Central memory CD8-positive, alpha-beta T cell (primary cell): Measurements from ENCODE around the gene CSN3.

Experiments used
- ATAC-seq: fragments of 150-1000 bp; cut with Tn5 transposase; replicated peaks from 2 replicates; pipeline ENCODE4 v1.10.0; 2022; ENCODE audit warnings: mild to moderate bottlenecking, moderate FRiP score, moderate number of reproducible peaks; ENCODE audit not compliant: poor library complexity, severe bottlenecking; ENCODE audit errors: extremely low read depth
- DNase-seq, 2 donors: peaks; one replicate each; pipeline ENCODE4 v3.0.0; 2021; ENCODE audit warnings: low spot score in 2 of 2
- H3K27ac Mint-ChIP-seq: one replicate; pipeline ENCODE4 v1.8.0; 2022; ENCODE audit warnings: low read depth, mild to moderate bottlenecking, moderate library complexity, mixed read lengths
- H3K27me3 Mint-ChIP-seq: one replicate; pipeline ENCODE4 v1.8.0; 2022; ENCODE audit warnings: mixed read lengths
- H3K36me3 Mint-ChIP-seq: one replicate; pipeline ENCODE4 v1.8.0; 2022; ENCODE audit warnings: mild to moderate bottlenecking, moderate library complexity, mixed read lengths; ENCODE audit not compliant: insufficient read depth
- H3K4me1 Mint-ChIP-seq: one replicate; pipeline ENCODE4 v1.8.0; 2022; ENCODE audit warnings: mixed read lengths
- H3K4me3 Mint-ChIP-seq: one replicate; pipeline ENCODE4 v1.8.0; 2022; ENCODE audit warnings: mild to moderate bottlenecking, moderate library complexity, mixed read lengths
- H3K9me3 Mint-ChIP-seq: one replicate; pipeline ENCODE4 v1.8.0; 2022; ENCODE audit warnings: mixed read lengths

The CSN3 gene

DNA sequence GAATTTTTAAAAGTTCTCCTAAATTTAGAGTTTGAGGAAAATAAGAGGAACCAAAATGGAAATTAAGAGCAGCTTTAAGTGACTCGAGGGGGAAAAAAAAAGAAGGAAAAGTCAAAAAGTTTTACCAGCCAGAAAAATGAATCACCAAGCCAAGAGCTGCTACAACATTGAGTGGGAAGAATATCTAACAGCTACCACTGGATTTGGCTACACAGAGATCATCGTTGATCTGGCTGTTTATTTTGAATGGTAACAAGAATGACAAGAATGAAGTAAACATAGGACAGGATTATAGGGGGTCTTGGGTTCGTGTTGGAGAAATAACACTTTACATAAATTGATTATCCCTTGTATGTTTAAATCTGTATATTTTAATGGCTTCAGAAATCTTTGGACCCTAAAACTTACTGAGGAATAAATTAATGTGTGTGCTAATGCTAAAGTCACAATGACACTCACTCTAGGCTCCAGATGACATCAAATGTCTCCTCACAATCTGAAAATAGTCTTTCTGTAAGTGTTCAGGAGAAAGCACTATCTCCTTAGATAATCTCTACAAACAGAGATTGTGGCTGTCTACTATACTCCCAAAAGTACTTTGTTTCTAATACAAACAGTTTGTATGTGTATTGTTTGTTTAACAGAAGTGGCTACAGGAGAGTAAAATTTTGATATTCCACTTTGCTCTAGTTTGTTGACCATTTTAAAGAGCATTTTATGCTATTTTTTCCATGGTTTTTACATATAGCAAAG is 3.1 kb upstream of the CSN3 start:
- peaks cover 10% of the 10 kb centered on the region for H3K9me3 Mint-ChIP-seq

DNA sequence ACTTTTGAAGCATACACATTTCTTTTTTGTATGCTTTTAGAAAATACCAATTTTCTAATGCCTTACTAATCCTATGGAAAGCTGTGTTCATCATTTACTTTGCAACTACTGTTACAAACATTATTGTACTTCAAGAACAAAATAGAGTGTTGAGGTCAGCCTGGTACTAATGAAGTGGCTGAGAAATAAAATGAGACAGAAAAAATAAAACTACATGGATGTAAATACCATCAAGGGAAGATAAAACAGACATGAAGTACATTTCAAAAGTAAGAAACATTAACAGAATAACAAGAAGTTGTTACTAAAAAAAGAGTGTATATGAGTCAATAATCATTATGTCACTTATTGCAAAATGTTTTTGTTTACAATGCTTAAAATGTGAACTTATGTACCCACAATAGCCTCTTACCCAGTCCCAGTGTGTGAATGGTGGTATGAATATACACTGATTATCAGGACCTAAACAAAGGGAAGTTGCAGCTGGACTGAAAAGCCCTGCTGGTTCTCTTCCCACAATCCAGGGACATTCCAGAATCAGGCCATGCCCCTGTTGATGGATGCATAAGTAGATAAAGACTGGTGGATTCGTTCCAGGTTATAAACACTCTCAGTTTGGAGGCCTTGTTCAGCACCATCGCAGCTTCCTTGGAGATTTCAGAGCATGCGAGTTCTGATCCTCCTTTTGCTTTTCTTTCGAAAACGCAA is 2.4 kb upstream of the CSN3 start:
- DNase-seq (no peak), ATAC-seq (no peak)
- H3K36me3 Mint-ChIP-seq, result no peaks in the 10 kb centered on the region
- H3K4me3 Mint-ChIP-seq, result no peak overlapping the region
- H3K9me3 Mint-ChIP-seq, result peaks cover 10% of the 10 kb centered on the region
- H3K4me1 Mint-ChIP-seq, result no peaks in the 10 kb centered on the region
- H3K27ac Mint-ChIP-seq, result no peak overlapping the region
- no peaks in the 10 kb centered on the region for H3K27me3 Mint-ChIP-seq

More for the DNA sequence above, 3.1 kb upstream of the CSN3 start:
- ATAC-seq (no peak), DNase-seq (no peak)
- no peaks in the 10 kb centered on the region for H3K36me3 Mint-ChIP-seq
- no peaks in the 10 kb centered on the region for H3K27me3 Mint-ChIP-seq
- no peak overlapping the region for H3K4me3 Mint-ChIP-seq
- H3K27ac Mint-ChIP-seq, result no peak overlapping the region
- no peaks in the 10 kb centered on the region for H3K4me1 Mint-ChIP-seq

DNA sequence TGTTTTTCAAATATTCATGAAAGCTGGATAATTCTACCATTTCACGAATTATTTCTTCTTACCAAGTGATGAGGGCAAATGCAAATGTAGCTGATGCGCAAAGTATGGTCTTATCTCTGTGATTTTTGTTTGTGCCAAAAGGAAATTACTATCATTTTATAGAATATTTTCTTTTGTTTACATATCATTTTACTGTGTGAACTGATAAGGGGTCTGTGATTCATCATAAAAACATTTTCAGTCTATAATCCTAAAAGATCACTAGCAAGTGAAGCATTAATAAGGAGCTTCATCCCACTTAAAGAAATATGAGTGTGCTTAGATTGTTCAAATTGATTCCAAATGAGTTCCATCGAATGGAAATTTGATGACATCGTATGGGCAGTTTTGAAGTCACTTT is 694 bp downstream of the CSN3 start:
- Mint-ChIP-seq H3K4me1 (no peaks in the 10 kb centered on the region), H3K4me3 (no peak overlapping the region), H3K36me3 (no peaks in the 10 kb centered on the region), H3K27ac (no peak overlapping the region), H3K9me3 (peaks cover 8% of the 10 kb centered on the region), H3K27me3 (no peaks in the 10 kb centered on the region)
- DNase-seq, result no peak
- no peak for ATAC-seq

DNA sequence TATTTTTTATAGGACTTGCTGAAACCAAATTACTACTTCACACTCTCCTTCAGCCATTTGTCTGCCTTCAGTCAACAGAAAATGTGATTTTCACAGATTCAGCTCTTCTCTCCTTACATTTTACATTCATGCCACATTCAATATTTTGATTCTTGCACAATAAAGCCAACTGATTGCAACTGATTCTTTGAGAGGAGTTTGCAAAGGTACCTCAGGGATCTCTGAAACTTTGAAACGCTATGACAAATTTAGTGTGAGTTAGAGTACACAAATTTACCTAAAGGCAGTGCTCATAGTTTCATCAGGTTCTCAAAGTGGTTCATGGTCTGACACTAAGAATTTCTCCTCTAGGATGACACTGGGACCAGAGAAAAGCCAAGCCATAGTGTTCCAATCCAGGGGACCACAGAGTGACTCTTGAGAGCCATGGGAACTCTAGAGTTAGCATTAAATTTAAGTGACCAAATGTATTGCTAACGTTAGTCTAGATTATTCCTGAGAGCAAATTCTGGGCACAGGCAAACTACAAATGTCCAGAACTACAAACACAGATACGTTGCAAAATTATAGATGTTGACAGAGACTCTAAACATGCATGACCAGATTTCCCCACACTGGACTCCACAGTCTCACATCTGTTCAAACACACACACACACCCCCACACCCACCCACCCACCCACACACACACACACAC is 9.0 kb downstream of the CSN3 start:
- ATAC-seq, result no peak
- DNase-seq, result no peak
- Mint-ChIP-seq H3K4me3 (no peak overlapping the region), H3K27me3 (no peaks in the 10 kb centered on the region), H3K9me3 (peaks cover 6% of the 10 kb centered on the region), H3K4me1 (no peaks in the 10 kb centered on the region), H3K27ac (no peak overlapping the region), H3K36me3 (no peaks in the 10 kb centered on the region)

GRCh38 chr4:70251945-70252277 is 9.5 kb downstream of the CSN3 start:
- DNase-seq (no peak), ATAC-seq (no peak)
- H3K27me3 Mint-ChIP-seq, result no peaks in the 10 kb centered on the region
- no peak overlapping the region for H3K27ac Mint-ChIP-seq
- no peaks in the 10 kb centered on the region for H3K36me3 Mint-ChIP-seq
- H3K9me3 Mint-ChIP-seq, result peaks cover 6% of the 10 kb centered on the region
- H3K4me1 Mint-ChIP-seq, result no peaks in the 10 kb centered on the region
- H3K4me3 Mint-ChIP-seq, result no peak overlapping the region

DNA sequence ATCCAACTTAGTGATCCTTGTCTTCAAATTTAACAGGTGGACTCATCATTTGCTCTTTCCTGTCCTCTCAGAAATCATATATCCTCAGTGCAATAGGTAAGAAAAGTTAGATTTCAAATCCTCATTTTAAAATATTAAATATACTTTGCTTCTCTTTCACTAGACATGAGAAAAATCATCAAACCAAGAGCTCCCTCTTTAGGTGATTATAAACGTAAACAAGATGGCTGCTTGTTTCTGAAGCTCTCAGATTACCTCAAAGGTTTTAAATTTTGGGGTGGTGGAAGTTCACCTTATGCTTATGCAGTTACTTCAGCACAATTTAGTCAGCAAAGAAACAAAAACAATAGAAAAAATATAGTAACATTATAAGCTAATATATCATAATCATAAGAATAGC is 27.3 kb downstream of the CSN3 start:
- H3K36me3 Mint-ChIP-seq, result no peaks in the 10 kb centered on the region
- no peaks in the 10 kb centered on the region for H3K27me3 Mint-ChIP-seq
- H3K9me3 Mint-ChIP-seq, result peaks cover 12% of the 10 kb centered on the region
- no peak overlapping the region for H3K27ac Mint-ChIP-seq
- no peak overlapping the region for H3K4me3 Mint-ChIP-seq
- DNase-seq (no peak), ATAC-seq (no peak)
- no peaks in the 10 kb centered on the region for H3K4me1 Mint-ChIP-seq

GRCh38 chr4:70277121-70277520 is 34.7 kb downstream of the CSN3 start:
- no peak overlapping the region for H3K4me3 Mint-ChIP-seq
- no peaks in the 10 kb centered on the region for H3K36me3 Mint-ChIP-seq

DNA sequence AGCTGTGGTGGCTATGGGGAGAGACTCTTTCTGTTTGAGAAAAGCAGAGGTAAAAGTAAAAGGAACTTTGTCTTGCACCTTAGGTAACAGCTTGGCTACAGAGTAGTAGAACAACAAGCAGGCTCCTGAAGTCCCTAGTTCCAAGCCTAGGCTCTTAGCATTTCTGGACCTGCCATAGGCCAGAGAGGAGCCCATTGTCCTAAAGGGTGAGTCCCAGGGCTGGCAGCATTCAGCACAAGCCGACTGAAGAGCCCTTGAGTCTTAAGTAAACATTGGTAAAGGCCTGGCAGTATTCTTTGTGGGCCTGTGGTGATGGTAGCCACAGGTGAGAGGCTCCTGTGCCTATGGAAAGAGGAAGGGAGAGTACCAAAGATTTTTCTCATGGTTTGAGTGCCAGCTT is 38.2 kb downstream of the CSN3 start:
- DNase-seq (no peak), ATAC-seq (no peak)
- Mint-ChIP-seq H3K4me3 (no peak overlapping the region), H3K27me3 (no peaks in the 10 kb centered on the region), H3K4me1 (no peaks in the 10 kb centered on the region), H3K9me3 (peaks cover 5% of the 10 kb centered on the region), H3K36me3 (no peaks in the 10 kb centered on the region), H3K27ac (no peak overlapping the region)

More at GRCh38 chr4:70277121-70277520, 34.7 kb downstream of the CSN3 start:
- DNase-seq (no peak), ATAC-seq (no peak)
- H3K9me3 Mint-ChIP-seq, result peaks cover 7% of the 10 kb centered on the region
- no peaks in the 10 kb centered on the region for H3K4me1 Mint-ChIP-seq
- no peak overlapping the region for H3K27ac Mint-ChIP-seq
- no peaks in the 10 kb centered on the region for H3K27me3 Mint-ChIP-seq

GRCh38 chr4:70288651-70289050 is 46.3 kb downstream of the CSN3 start:
- ATAC-seq, result no peak
- DNase-seq, result no peak
- Mint-ChIP-seq H3K4me3 (no peak overlapping the region), H3K27ac (no peak overlapping the region), H3K27me3 (no peaks in the 10 kb centered on the region), H3K4me1 (no peaks in the 10 kb centered on the region), H3K36me3 (peaks cover under 1% of the 10 kb centered on the region), H3K9me3 (peaks cover 5% of the 10 kb centered on the region)

DNA sequence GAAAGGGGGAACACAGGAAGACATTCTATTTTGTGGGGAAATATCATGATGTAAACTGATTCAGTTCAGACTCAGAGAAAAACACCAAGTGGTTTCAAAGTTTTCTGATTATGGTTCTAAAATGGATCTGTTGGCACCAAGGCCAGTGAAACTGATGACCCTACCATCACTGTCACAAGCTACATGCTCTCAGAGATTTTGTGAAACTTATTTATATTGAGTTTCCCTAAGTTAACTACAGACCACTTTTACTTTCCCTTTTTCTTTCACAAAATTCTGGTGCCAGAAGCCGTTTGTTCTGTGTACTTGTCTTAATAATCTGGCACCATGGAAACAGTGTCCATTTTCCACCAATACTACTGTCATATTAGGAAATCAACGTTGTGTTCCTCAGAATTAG is 48.9 kb downstream of the CSN3 start:
- Mint-ChIP-seq H3K9me3 (peaks cover 5% of the 10 kb centered on the region), H3K4me3 (no peak overlapping the region), H3K36me3 (peaks cover 2% of the 10 kb centered on the region), H3K27me3 (no peaks in the 10 kb centered on the region), H3K4me1 (no peaks in the 10 kb centered on the region), H3K27ac (no peak overlapping the region)
- no peak for ATAC-seq
- DNase-seq, result no peak

DNA sequence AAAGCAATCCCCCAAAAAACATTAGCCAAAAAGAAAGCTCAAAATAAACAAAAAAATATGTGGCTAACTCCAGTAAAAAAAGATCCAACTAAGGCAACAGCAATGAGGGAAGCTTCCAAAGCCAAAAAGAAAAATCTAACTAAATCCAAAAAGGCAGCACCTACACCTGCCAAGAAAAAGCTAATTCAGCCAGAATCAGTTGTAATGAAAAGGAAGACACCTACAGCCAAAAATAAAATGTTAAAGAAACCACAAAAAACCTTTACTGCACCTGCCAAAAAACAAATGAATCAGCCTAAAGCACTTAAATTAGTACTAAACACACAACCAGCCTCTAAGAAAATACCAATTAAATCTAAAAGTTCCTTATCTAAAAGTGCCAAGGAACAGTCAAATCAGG is 55.2 kb downstream of the CSN3 start:
- Mint-ChIP-seq H3K27me3 (no peaks in the 10 kb centered on the region), H3K27ac (no peak overlapping the region), H3K36me3 (peaks cover 2% of the 10 kb centered on the region), H3K4me1 (no peaks in the 10 kb centered on the region), H3K9me3 (peaks cover 12% of the 10 kb centered on the region), H3K4me3 (no peak overlapping the region)
- ATAC-seq (no peak), DNase-seq (no peak)

DNA sequence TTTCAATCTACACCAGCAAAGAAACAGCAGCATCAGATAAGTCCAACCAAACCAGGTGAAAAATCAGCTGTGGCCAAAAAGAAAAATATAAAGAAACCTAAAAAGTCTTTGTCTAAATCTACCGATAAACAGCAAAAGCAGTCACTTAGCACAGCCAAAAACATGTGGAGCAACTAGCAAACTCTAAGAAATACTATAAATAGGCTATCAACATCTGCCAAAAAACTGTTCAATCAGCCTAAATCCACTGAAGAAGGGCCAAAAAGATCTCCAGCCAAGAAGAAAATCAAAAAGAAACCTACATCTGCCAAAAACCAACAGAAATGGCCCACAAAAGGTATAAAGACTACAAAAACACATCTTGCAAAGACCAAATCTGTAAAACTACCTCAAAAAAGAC is 55.7 kb downstream of the CSN3 start:
- Mint-ChIP-seq H3K4me1 (no peaks in the 10 kb centered on the region), H3K9me3 (peaks cover 12% of the 10 kb centered on the region)

DNA sequence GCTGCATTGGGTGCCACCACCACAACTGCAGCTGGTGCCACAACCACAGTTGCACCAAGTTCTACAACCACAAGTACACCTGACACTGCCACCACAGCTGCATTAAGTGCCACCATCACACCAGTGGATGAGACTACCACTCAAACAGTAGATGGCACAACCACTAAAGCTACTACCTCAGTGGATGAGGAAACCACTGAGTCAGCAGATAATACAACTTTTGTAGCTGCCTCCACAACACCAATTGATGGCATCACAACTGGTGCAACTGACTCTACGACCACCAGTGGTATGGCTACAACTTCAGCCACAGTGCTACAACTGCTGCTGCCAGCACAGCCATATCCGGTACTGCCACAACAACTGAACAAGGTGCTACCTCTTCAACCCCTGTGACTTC is 57.2 kb downstream of the CSN3 start:
- Mint-ChIP-seq H3K4me3 (no peak overlapping the region), H3K4me1 (no peaks in the 10 kb centered on the region), H3K27me3 (no peaks in the 10 kb centered on the region), H3K9me3 (peaks cover 12% of the 10 kb centered on the region), H3K36me3 (no peaks in the 10 kb centered on the region), H3K27ac (no peak overlapping the region)
- no peak for DNase-seq
- no peak for ATAC-seq

More for the DNA sequence above, 55.7 kb downstream of the CSN3 start:
- Mint-ChIP-seq H3K27ac (no peak overlapping the region), H3K27me3 (no peaks in the 10 kb centered on the region), H3K4me3 (no peak overlapping the region), H3K36me3 (peaks cover 2% of the 10 kb centered on the region)
- DNase-seq (no peak), ATAC-seq (no peak)
